Mesodermal cell (in vitro differentiated cells): Measurements from ENCODE around the gene PPFIA1.
A peak's percentile ranks its signal among the peaks of the same experiment; 100 is the strongest.

Source experiments
- H3K27ac ChIP-seq: 2 replicates; pipeline ENCODE4 v1.7.0; 2013; ENCODE audit warnings: mild to moderate bottlenecking, low read depth, low read length, moderate library complexity; ENCODE audit not compliant: severe bottlenecking
- H3K36me3 ChIP-seq: 2 replicates; pipeline ENCODE4 v1.7.1; 2013; ENCODE audit warnings: mild to moderate bottlenecking, low read length, moderate library complexity; ENCODE audit not compliant: control insufficient read depth, insufficient read depth
- H3K4me1 ChIP-seq: one replicate; pipeline ENCODE4 v1.7.1; 2013; ENCODE audit warnings: mild to moderate bottlenecking, low read length; ENCODE audit not compliant: insufficient read depth, control insufficient read depth, poor library complexity, severe bottlenecking
- H3K4me3 ChIP-seq: 2 replicates; pipeline ENCODE4 v1.7.0; 2013; ENCODE audit warnings: low read length, control low read depth, mild to moderate bottlenecking; ENCODE audit not compliant: insufficient read depth, poor library complexity, severe bottlenecking; ENCODE audit errors: extremely low read depth
- H3K9me3 ChIP-seq: 2 replicates; pipeline ENCODE4 v1.7.1; 2013; ENCODE audit warnings: mild to moderate bottlenecking, low read length, moderate library complexity; ENCODE audit not compliant: control insufficient read depth
- WGBS, 2 experiments: methylation state at CpG; one replicate each; pipeline ENCODE4 v1.1.5; 2013; ENCODE audit warnings: missing lambda C conversion rate in 2 of 2; ENCODE audit not compliant: insufficient coverage in 2 of 2; 5-methylcytosine and 5-hydroxymethylcytosine counted together

The PPFIA1 gene

DNA sequence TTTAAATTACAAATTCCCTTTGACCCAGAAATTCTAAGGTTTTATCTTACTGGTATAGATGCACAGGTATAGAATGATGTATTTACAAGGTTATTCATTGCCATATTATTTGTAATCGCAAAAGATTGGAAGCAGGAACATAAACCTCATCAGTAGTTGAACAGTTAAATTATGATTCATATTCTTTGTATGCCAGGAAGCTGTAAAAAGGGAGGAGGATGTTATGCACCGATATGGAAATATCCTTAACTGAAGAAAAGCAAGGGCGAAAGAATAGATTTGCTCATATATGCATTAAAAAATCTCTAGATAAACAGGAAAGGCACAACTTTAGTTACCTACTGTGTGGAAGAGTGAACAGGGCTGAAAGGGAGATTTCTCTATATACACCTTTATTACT is 36.7 kb downstream of the PPFIA1 start:
- no peak overlapping the region for H3K4me3 ChIP-seq
- WGBS, 2 experiments, result no CpG with 5 or more reads among the region's 3 CpGs
- H3K27ac ChIP-seq, result no peak overlapping the region
- no peaks in the 10 kb centered on the region for H3K9me3 ChIP-seq
- peaks cover 33% of the 10 kb centered on the region for H3K36me3 ChIP-seq
- H3K4me1 ChIP-seq, result peaks cover 10% of the 10 kb centered on the region

- 96 to 100% methylated on average over 2 to 4 of the region's 4 CpGs for WGBS, 2 experiments
- Histone ChIP-seq H3K4me1 (no peaks in the 10 kb centered on the region), H3K9me3 (no peaks in the 10 kb centered on the region), H3K36me3 (peaks cover 26% of the 10 kb centered on the region), H3K27ac (no peak overlapping the region), H3K4me3 (no peak overlapping the region)
Measured at GRCh38 chr11:70311616-70312015, 41.1 kb downstream of the PPFIA1 start.

DNA sequence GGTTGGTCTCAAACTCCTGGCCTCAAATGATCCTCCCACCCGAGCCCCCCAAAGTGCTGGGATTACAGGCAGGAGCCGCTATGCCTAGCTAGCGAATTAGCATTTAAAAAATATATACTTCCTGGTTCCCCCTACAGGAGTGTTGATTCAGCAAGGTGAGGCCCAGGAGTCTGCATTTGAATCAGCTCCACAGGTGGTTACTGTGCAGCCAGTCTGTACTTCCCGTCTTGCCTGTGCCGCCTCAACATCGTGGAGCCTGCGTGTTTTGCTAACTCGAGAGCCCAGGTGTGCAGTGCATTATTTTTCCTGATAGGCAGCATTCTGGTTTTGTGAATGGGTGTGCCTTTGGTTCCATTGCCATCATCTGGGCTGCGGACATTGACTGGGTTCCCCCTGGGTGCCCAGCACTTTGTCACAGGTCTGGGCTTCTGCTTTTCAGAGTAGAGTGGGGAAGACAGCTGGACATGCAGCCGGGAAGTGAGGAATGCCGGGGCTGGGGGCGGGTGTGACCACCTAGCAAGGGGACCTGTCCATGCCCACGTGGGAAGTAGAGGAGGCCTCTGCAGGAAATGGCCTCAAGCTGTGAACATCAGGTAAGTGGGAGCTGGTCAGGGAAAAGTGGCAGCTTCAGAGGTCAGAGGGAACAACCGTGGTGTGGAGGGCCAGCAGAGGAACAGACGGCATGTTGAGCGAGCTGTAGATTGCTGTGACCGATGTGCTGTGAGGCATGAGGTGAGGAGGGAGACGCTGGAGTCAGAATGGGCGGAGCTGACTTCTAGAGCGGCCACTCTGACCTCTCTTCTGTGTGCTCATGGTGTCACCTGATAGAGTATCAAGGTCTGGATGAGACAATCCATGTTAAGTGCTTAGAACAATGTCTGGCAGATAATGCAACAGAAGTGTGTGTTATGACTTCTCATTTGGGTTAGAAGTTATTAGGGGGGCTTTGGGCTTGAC is 42.2 kb downstream of the PPFIA1 start:
- no peaks in the 10 kb centered on the region for H3K4me1 ChIP-seq
- H3K4me3 ChIP-seq, result no peak overlapping the region
- WGBS, 2 experiments, result 87 to 91% methylated on average over 10 to 18 of the region's 20 CpGs
- H3K9me3 ChIP-seq, result no peaks in the 10 kb centered on the region
- no peak overlapping the region for H3K27ac ChIP-seq
- peaks cover 21% of the 10 kb centered on the region for H3K36me3 ChIP-seq

- no peak overlapping the region for H3K27ac ChIP-seq
- peaks cover 27% of the 10 kb centered on the region for H3K36me3 ChIP-seq
- no peaks in the 10 kb centered on the region for H3K9me3 ChIP-seq
- WGBS, 2 experiments, result 87 to 93% methylated on average over 8 of the region's 8 CpGs
- H3K4me3 ChIP-seq, result no peak overlapping the region
- no peaks in the 10 kb centered on the region for H3K4me1 ChIP-seq
Measured at GRCh38 chr11:70313945-70314344, 43.5 kb downstream of the PPFIA1 start.

- WGBS, 2 experiments, result 90 to 99% methylated on average over 9 to 10 of the region's 10 CpGs
- H3K27ac ChIP-seq, result no peak overlapping the region
- peaks cover 27% of the 10 kb centered on the region for H3K36me3 ChIP-seq
- H3K4me3 ChIP-seq, result no peak overlapping the region
- H3K4me1 ChIP-seq, result no peaks in the 10 kb centered on the region
- H3K9me3 ChIP-seq, result no peaks in the 10 kb centered on the region
Measured at GRCh38 chr11:70314730-70315129, 44.2 kb downstream of the PPFIA1 start.

GRCh38 chr11:70315716-70316115 is 45.2 kb downstream of the PPFIA1 start:
- WGBS, 2 experiments, result 97% methylated on average over 3 of the region's 4 CpGs; no CpG with 5 or more reads in 1 of the 2 experiments
- no peak overlapping the region for H3K4me3 ChIP-seq
- H3K4me1 ChIP-seq, result no peaks in the 10 kb centered on the region
- no peak overlapping the region for H3K27ac ChIP-seq
- H3K36me3 ChIP-seq, result peaks cover 33% of the 10 kb centered on the region
- H3K9me3 ChIP-seq, result no peaks in the 10 kb centered on the region

GRCh38 chr11:70317581-70318305 is 47.3 kb downstream of the PPFIA1 start:
- Histone ChIP-seq H3K4me3 (no peak overlapping the region), H3K27ac (no peak overlapping the region), H3K9me3 (no peaks in the 10 kb centered on the region), H3K4me1 (peaks cover 8% of the 10 kb centered on the region), H3K36me3 (peaks cover 40% of the 10 kb centered on the region)
- 98 to 99% methylated on average over 7 to 10 of the region's 14 CpGs for WGBS, 2 experiments

GRCh38 chr11:70319396-70320076 is 49.0 kb downstream of the PPFIA1 start:
- peaks cover 44% of the 10 kb centered on the region for H3K36me3 ChIP-seq
- no peak overlapping the region for H3K4me3 ChIP-seq
- H3K4me1 ChIP-seq, result peaks cover 24% of the 10 kb centered on the region
- 93 to 95% methylated on average over 8 of the region's 10 CpGs for WGBS, 2 experiments
- no peak overlapping the region for H3K27ac ChIP-seq
- H3K9me3 ChIP-seq, result no peaks in the 10 kb centered on the region

- Histone ChIP-seq H3K4me1 (peaks cover 24% of the 10 kb centered on the region), H3K36me3 (peaks cover 66% of the 10 kb centered on the region), H3K27ac (peak overlapping the region; percentile 59), H3K9me3 (no peaks in the 10 kb centered on the region), H3K4me3 (no peak overlapping the region)
- WGBS, 2 experiments, result 71 to 86% methylated on average over 1 of the region's 2 CpGs
Measured at GRCh38 chr11:70322666-70323065, 52.2 kb downstream of the PPFIA1 start.

DNA sequence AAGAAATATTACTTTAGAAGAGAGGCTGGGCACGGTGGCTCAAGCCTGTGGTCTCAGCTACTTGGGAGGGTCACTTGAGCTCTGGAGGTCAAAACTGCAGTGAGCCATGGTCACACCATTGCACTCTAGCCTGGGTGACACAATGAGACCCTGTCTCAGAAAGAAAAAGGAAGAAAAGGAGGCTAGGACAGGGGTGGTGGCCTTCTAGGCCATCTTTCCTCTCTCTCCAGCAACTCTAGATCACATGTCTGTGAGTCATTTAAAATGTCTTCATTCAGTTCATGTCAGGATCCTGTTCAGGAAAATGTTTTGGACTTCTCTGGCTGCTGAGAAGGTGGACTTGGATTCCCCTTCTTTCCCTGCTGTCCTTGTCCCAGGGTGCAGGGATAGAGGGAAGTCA is 53.3 kb downstream of the PPFIA1 start:
- Histone ChIP-seq H3K9me3 (no peaks in the 10 kb centered on the region), H3K4me1 (peaks cover 24% of the 10 kb centered on the region), H3K36me3 (peaks cover 66% of the 10 kb centered on the region), H3K27ac (peak overlapping the region; percentile 59), H3K4me3 (no peak overlapping the region)
- WGBS, 2 experiments, result 89 to 93% methylated on average over 1 of the region's 1 CpG
